Endodermal cell (in vitro differentiated cells): ENCODE results near the gene TIMM44. TPM values are rescaled to one million over a fixed set of nuclear protein-coding genes. Genes with fewer than 3 reads are reported as not detected.
"Not testable (repeated sequence)": the region's sequence is repeated elsewhere in the genome, so short reads cannot be mapped to it uniquely, and the experiment has no call there.

Experiments
- DNase-seq: peaks from one replicate; pipeline ENCODE4 v3.0.0-alpha.2; 2017
- H3K27ac ChIP-seq: 2 replicates; pipeline ENCODE4 v1.5.1; 2013; ENCODE audit warnings: mild to moderate bottlenecking, low read depth, low read length, moderate library complexity
- H3K27me3 ChIP-seq: 2 replicates; pipeline ENCODE4 v1.6.1; 2013; ENCODE audit warnings: mild to moderate bottlenecking, low read length, moderate library complexity; ENCODE audit not compliant: insufficient read depth, control insufficient read depth, poor library complexity, severe bottlenecking
- H3K36me3 ChIP-seq: 2 replicates; pipeline ENCODE4 v1.7.0; 2013; ENCODE audit warnings: mild to moderate bottlenecking, low read length, moderate library complexity; ENCODE audit not compliant: control insufficient read depth, insufficient read depth
- H3K4me1 ChIP-seq: one replicate; pipeline ENCODE4 v1.7.0; 2013; ENCODE audit warnings: low read length; ENCODE audit not compliant: control insufficient read depth, insufficient read depth
- H3K4me3 ChIP-seq: 2 replicates; pipeline ENCODE4 v1.5.1; 2013; ENCODE audit warnings: mild to moderate bottlenecking, low read length, moderate library complexity
- H3K9ac ChIP-seq: 2 replicates; pipeline ENCODE4 v1.6.1; 2013; ENCODE audit warnings: mild to moderate bottlenecking, low read length, moderate library complexity; ENCODE audit not compliant: poor library complexity, severe bottlenecking; ENCODE audit errors: extremely low read depth
- H3K9me3 ChIP-seq: 2 replicates; pipeline ENCODE4 v1.6.1; 2013; ENCODE audit warnings: mild to moderate bottlenecking, low read length, moderate library complexity; ENCODE audit not compliant: control insufficient read depth
- H3K27ac Mint-ChIP-seq: 2 replicates; pipeline ENCODE4 v1.8.0; 2020; ENCODE audit warnings: mixed read lengths
- H3K27me3 Mint-ChIP-seq: 2 replicates; pipeline ENCODE4 v1.8.0; 2021; ENCODE audit warnings: mild to moderate bottlenecking, mixed read lengths; ENCODE audit not compliant: insufficient read depth
- H3K36me3 Mint-ChIP-seq: 2 replicates; pipeline ENCODE4 v1.8.0; 2020; ENCODE audit warnings: low read depth, mixed read lengths
- H3K4me1 Mint-ChIP-seq: 2 replicates; pipeline ENCODE4 v1.8.0; 2020; ENCODE audit warnings: mixed read lengths
- H3K4me3 Mint-ChIP-seq: 2 replicates; pipeline ENCODE4 v1.8.0; 2020; ENCODE audit warnings: mild to moderate bottlenecking, moderate library complexity, mixed read lengths
- H3K9me3 Mint-ChIP-seq: 2 replicates; pipeline ENCODE4 v1.8.0; 2020; ENCODE audit warnings: mild to moderate bottlenecking, mixed read lengths
- CTCF ChIP-seq: fragments of 200-600 bp; sonication (generic); conservative IDR thresholded peaks from 2 replicates; pipeline ENCODE4 v1.5.0; 2021; ENCODE audit warnings: antibody characterized with exemption, mild to moderate bottlenecking
- WGBS, 2 experiments: methylation state at CpG; one replicate each; pipeline versions ENCODE4 v1.1.5 to v1.1.7; 2013; ENCODE audit warnings: missing lambda C conversion rate in 2 of 2, mixed read lengths in 1 of 2; ENCODE audit not compliant: insufficient coverage in 1 of 2, insufficient read length in 1 of 2; 5-methylcytosine and 5-hydroxymethylcytosine counted together
- total RNA-seq, 2 donors: library from RNA; stranded (reverse); fragmentation: NEBNext Ultra II Directional in 1 of 2; extraction: Animal tissue kit (Norgen Biotek cat#: 25700) in 1 of 2; gene quantifications; 2 replicates in 1 of 2; 3 replicates in 1 of 2; pipeline ENCODE4 v1.2.1, GENCODE V29; 2021

Gene TIMM44
- total RNA-seq, 2 donors from 2014 or later: 78.1 to 80.0 TPM

GRCh38 chr19:7932276-7932929 is 11.1 kb downstream of the TIMM44 start:
- no peaks in the 10 kb centered on the region for H3K9me3 ChIP-seq
- no peak overlapping the region for H3K27ac Mint-ChIP-seq
- no peak for TF ChIP-seq CTCF
- no peak overlapping the region for H3K27ac ChIP-seq
- H3K9me3 Mint-ChIP-seq: no peaks in the 10 kb centered on the region
- H3K36me3 Mint-ChIP-seq: peaks cover 26% of the 10 kb centered on the region
- no peak for DNase-seq
- no peaks in the 10 kb centered on the region for H3K27me3 Mint-ChIP-seq
- no peaks in the 10 kb centered on the region for H3K4me1 ChIP-seq
- H3K36me3 ChIP-seq: peaks cover 64% of the 10 kb centered on the region
- no peak overlapping the region for H3K4me3 ChIP-seq
- H3K9ac ChIP-seq: no peak overlapping the region
- 93 to 97% methylated on average over 18 to 32 of the region's 32 CpGs for WGBS, 2 experiments
- H3K4me1 Mint-ChIP-seq: no peaks in the 10 kb centered on the region
- H3K27me3 ChIP-seq: no peaks in the 10 kb centered on the region
- no peak overlapping the region for H3K4me3 Mint-ChIP-seq

GRCh38 chr19:7931221-7932061 is 12.0 kb downstream of the TIMM44 start:
- Mint-ChIP-seq H3K4me3 (no peak overlapping the region), H3K27me3 (no peaks in the 10 kb centered on the region), H3K9me3 (no peaks in the 10 kb centered on the region), H3K36me3 (peaks cover 25% of the 10 kb centered on the region), H3K27ac (no peak overlapping the region), H3K4me1 (peaks cover 2% of the 10 kb centered on the region)
- TF ChIP-seq CTCF: no peak
- Histone ChIP-seq H3K4me1 (no peaks in the 10 kb centered on the region), H3K4me3 (no peak overlapping the region), H3K36me3 (peaks cover 63% of the 10 kb centered on the region), H3K27ac (no peak overlapping the region), H3K9me3 (no peaks in the 10 kb centered on the region), H3K9ac (no peak overlapping the region), H3K27me3 (no peaks in the 10 kb centered on the region)
- DNase-seq: no peak
- WGBS, 2 experiments: 93 to 96% methylated on average over 11 to 36 of the region's 36 CpGs

- H3K4me3 Mint-ChIP-seq: no peak overlapping the region
- DNase-seq: no peak
- Histone ChIP-seq H3K9me3 (no peaks in the 10 kb centered on the region), H3K27me3 (no peaks in the 10 kb centered on the region), H3K9ac (no peak overlapping the region), H3K27ac (no peak overlapping the region), H3K36me3 (peaks cover 56% of the 10 kb centered on the region), H3K4me3 (no peak overlapping the region), H3K4me1 (no peaks in the 10 kb centered on the region)
- no peak for TF ChIP-seq CTCF
- WGBS, 2 experiments: 95 to 99% methylated on average over 6 to 7 of the region's 7 CpGs
- H3K9me3 Mint-ChIP-seq: no peaks in the 10 kb centered on the region
- no peaks in the 10 kb centered on the region for H3K27me3 Mint-ChIP-seq
- peaks cover 4% of the 10 kb centered on the region for H3K4me1 Mint-ChIP-seq
- no peak overlapping the region for H3K27ac Mint-ChIP-seq
- H3K36me3 Mint-ChIP-seq: peaks cover 24% of the 10 kb centered on the region
Measured at GRCh38 chr19:7930765-7931164, 12.7 kb downstream of the TIMM44 start.

GRCh38 chr19:7930030-7930429 is 13.4 kb downstream of the TIMM44 start:
- not testable (repeated sequence) for DNase-seq, H3K4me1 ChIP-seq, H3K9me3 ChIP-seq, H3K27me3 Mint-ChIP-seq, H3K9ac ChIP-seq, H3K27ac Mint-ChIP-seq, H3K27me3 ChIP-seq, H3K4me1 Mint-ChIP-seq, H3K9me3 Mint-ChIP-seq, H3K4me3 ChIP-seq, H3K27ac ChIP-seq, H3K4me3 Mint-ChIP-seq
- H3K36me3 ChIP-seq: peaks cover 49% of the 10 kb centered on the region
- WGBS, 2 experiments: 90 to 94% methylated on average over 11 of the region's 11 CpGs
- peaks cover 18% of the 10 kb centered on the region for H3K36me3 Mint-ChIP-seq
